ENCODE measurements around the gene DNAJB12.

GRCh38 chr10:72316386-72316700, 38.4 kb downstream of the DNAJB12 start:
- TF ChIP-seq CTCF (IDR thresholded peaks at IDR 0.05; ENCODE audit: borderline replicate concordance, extremely low read depth, low read length, poor library complexity, severe bottlenecking) (no peak), EZH2 (IDR thresholded peaks at IDR 0.05; ENCODE audit: borderline replicate concordance, low read depth, low read length, severe bottlenecking) (no peak)
